HG03520 (cell line): ENCODE data around the gene DOCK3.
"Not testable (repeated sequence)": the region's sequence is repeated elsewhere in the genome, so short reads cannot be mapped to it uniquely, and the experiment has no call there.

ENCODE experiments used
- ATAC-seq: cut with Tn5 transposase; IDR thresholded peaks from one replicate; pipeline ENCODE4 v1.9.1; 2021; ENCODE audit warnings: mild to moderate bottlenecking, moderate library complexity; ENCODE audit not compliant: unreplicated experiment

DOCK3 gene

GRCh38 chr3:51382076-51382745, 707.5 kb downstream of the DOCK3 start:
- no peak for ATAC-seq

- ATAC-seq = no peak
Measured at GRCh38 chr3:51382947-51383578, 708.3 kb downstream of the DOCK3 start.

- peak; percentile 7 for ATAC-seq
Measured at GRCh38 chr3:51384055-51384725, 709.5 kb downstream of the DOCK3 start.

GRCh38 chr3:51384726-51385473, 710.2 kb downstream of the DOCK3 start, which contains the start of gene MANF:
Gene MANF (plus strand): TSS chr3:51385291. CDS start chr3:51385343, 52 bp downstream.
- peak; percentile 94 for ATAC-seq

GRCh38 chr3:51385621-51386091, 710.9 kb downstream of the DOCK3 start:
- ATAC-seq = no peak

GRCh38 chr3:51386159-51386851, 711.6 kb downstream of the DOCK3 start:
- no peak for ATAC-seq

- ATAC-seq = no peak
Measured at GRCh38 chr3:51386852-51387229, 712.1 kb downstream of the DOCK3 start.

GRCh38 chr3:51387281-51387680, 712.6 kb downstream of the DOCK3 start:
- not testable (repeated sequence) for ATAC-seq

- ATAC-seq = no peak
Measured at GRCh38 chr3:51388286-51389029, 713.7 kb downstream of the DOCK3 start.

GRCh38 chr3:51389423-51390183, 714.9 kb downstream of the DOCK3 start:
- ATAC-seq = no peak

GRCh38 chr3:51390246-51391074, 715.7 kb downstream of the DOCK3 start:
- ATAC-seq = peak; percentile 4

GRCh38 chr3:51391075-51391565, 716.4 kb downstream of the DOCK3 start, which contains the start of gene RBM15B:
Gene RBM15B (plus strand): TSS chr3:51391285. CDS start chr3:51391400, 115 bp downstream.
- ATAC-seq = peak; percentile 89

- ATAC-seq = peak; percentile 11
Measured at GRCh38 chr3:51391566-51392354, 717.0 kb downstream of the DOCK3 start.

- no peak for ATAC-seq
Measured at GRCh38 chr3:51392355-51393133, 717.8 kb downstream of the DOCK3 start.

- ATAC-seq = no peak
Measured at GRCh38 chr3:51393134-51393495, 718.4 kb downstream of the DOCK3 start.

GRCh38 chr3:51393564-51393963, 718.8 kb downstream of the DOCK3 start:
- ATAC-seq = no peak
